HepG2 (cell line): ENCODE data around the gene UBC. TPM values are rescaled to one million over a fixed set of nuclear protein-coding genes. Genes with fewer than 3 reads are reported as not detected.

Experiments used
- ADNP ChIP-seq: sonication (generic); formaldehyde crosslinking; IDR thresholded peaks from 2 replicates; pipeline ENCODE4 v1.4.0; 2020; ENCODE audit warnings: missing genetic modification reagents
- FOXJ3 ChIP-seq: sonication (generic); formaldehyde crosslinking; IDR thresholded peaks from 2 replicates; pipeline ENCODE4 v1.4.0; 2020; ENCODE audit warnings: missing genetic modification reagents, mild to moderate bottlenecking, borderline replicate concordance
- HNRNPH1 ChIP-seq: fragments of 200-400 bp; formaldehyde crosslinking; optimal IDR thresholded peaks from 2 replicates; pipeline ENCODE3; 2017; ENCODE audit warnings: mild to moderate bottlenecking, low read depth, low read length
- HOXA3 ChIP-seq: sonication (generic); formaldehyde crosslinking; IDR thresholded peaks from 2 replicates; pipeline ENCODE4 v1.5.0; 2020; ENCODE audit warnings: missing genetic modification reagents
- JUND ChIP-seq: sonication (generic); formaldehyde crosslinking; IDR thresholded peaks from 2 replicates; pipeline ENCODE4 v1.8.0; 2022; ENCODE audit warnings: mild to moderate bottlenecking, missing genetic modification reagents
- MBNL3 ChIP-seq: fragments of 250-450 bp; sonication (Bioruptor Pico); conservative IDR thresholded peaks from 2 replicates; pipeline ENCODE4 v1.8.0; 2022; ENCODE audit warnings: mild to moderate bottlenecking, inconsistent platforms
- NR3C1 ChIP-seq: sonication (generic); formaldehyde crosslinking; IDR thresholded peaks from 2 replicates; pipeline ENCODE4 v1.4.0; 2020; ENCODE audit warnings: missing genetic modification reagents
- POLR2AphosphoS5 ChIP-seq: IDR thresholded peaks from 2 replicates; pipeline ENCODE4 v1.6.1; 2012; ENCODE audit warnings: low read depth, low read length
- REPIN1 ChIP-seq: sonication (generic); formaldehyde crosslinking; IDR thresholded peaks from 2 replicates; pipeline ENCODE4 v1.8.0; 2022; ENCODE audit warnings: missing genetic modification reagents, low read depth, mild to moderate bottlenecking, borderline replicate concordance
- SOX13 ChIP-seq, 3 experiments: fragments of 450-650 bp in 1 of 3; sonication (generic) in 1 of 3; formaldehyde crosslinking in 1 of 3; IDR thresholded peaks in 2 of 3; conservative IDR thresholded peaks in 1 of 3; 2 replicates each; pipeline versions ENCODE4 v1.5.0 to v1.6.1; 2016 to 2020; ENCODE audit warnings: antibody characterized with exemption in 1 of 3, mild to moderate bottlenecking in 1 of 3, missing compliant biosample characterization in 1 of 3, missing genetic modification reagents in 1 of 3, moderate library complexity in 1 of 3
- TAF1 ChIP-seq: sonication (generic); formaldehyde crosslinking; IDR thresholded peaks from 2 replicates; pipeline ENCODE4 v1.4.0; 2020; ENCODE audit warnings: missing genetic modification reagents
- TCF7L2 ChIP-seq: IDR thresholded peaks from 2 replicates; pipeline ENCODE4 v1.6.1; 2011; ENCODE audit warnings: mild to moderate bottlenecking, low read depth, low read length, moderate library complexity
- ZNF253 ChIP-seq: sonication (generic); formaldehyde crosslinking; IDR thresholded peaks from 2 replicates; pipeline ENCODE4 v1.8.0; 2022; ENCODE audit warnings: mild to moderate bottlenecking, missing genetic modification reagents, borderline replicate concordance
- ZNF713 ChIP-seq: sonication (generic); formaldehyde crosslinking; IDR thresholded peaks from 2 replicates; pipeline ENCODE4 v1.4.0; 2020; ENCODE audit warnings: mild to moderate bottlenecking, missing genetic modification reagents
- ZSCAN20 ChIP-seq: sonication (generic); formaldehyde crosslinking; IDR thresholded peaks from 2 replicates; pipeline ENCODE4 v1.4.0; 2020; ENCODE audit warnings: missing genetic modification reagents, mild to moderate bottlenecking, borderline replicate concordance
- ZSCAN31 ChIP-seq: sonication (generic); formaldehyde crosslinking; IDR thresholded peaks from 2 replicates; pipeline ENCODE4 v1.5.0; 2020; ENCODE audit warnings: low read depth, mild to moderate bottlenecking, missing genetic modification reagents
- polyA plus RNA-seq, 8 experiments: library from polyadenylated mRNA; depleted of rRNA in 3 of 8; stranded (reverse) in 7 of 8; unstranded in 1 of 8; fragments of >200 nt; fragmentation: Illumina TruSeq in 4 of 8; extraction: Trizol in 4 of 8; gene quantifications; 2 replicates each; pipeline versions ENCODE4 v1.2.1 to v1.2.3, GENCODE V29; 2011 to 2016; ENCODE audit warnings: low read depth in 4 of 8, missing spikeins in 1 of 8, mixed read lengths in 1 of 8; ENCODE audit not compliant: insufficient read depth in 1 of 8
- total RNA-seq, 5 experiments: library from RNA; depleted of rRNA; stranded (reverse); fragments of >200 nt; fragmentation: Illumina TruSeq; extraction: Trizol; gene quantifications; 2 replicates each; pipeline ENCODE4 v1.2.3, GENCODE V29; 2016; ENCODE audit warnings: low read depth in 1 of 5
- TF ChIP-seq, protein P1 (sequence below): sonication (generic); formaldehyde crosslinking; IDR thresholded peaks from 2 replicates; pipeline ENCODE4 v1.4.0; 2020; ENCODE audit warnings: mild to moderate bottlenecking, missing genetic modification reagents
- TF ChIP-seq, protein P2 (sequence below): conservative IDR thresholded peaks from 2 replicates; pipeline ENCODE4 v1.6.1; 2018; ENCODE audit warnings: missing genetic modification reagents
- TF ChIP-seq, protein P3 (sequence below): sonication (generic); formaldehyde crosslinking; IDR thresholded peaks from 2 replicates; pipeline ENCODE4 v1.4.0; 2020; ENCODE audit warnings: missing genetic modification reagents, borderline replicate concordance

The UBC gene
- total and polyA plus RNA-seq, 2 of the 13 experiments (the other 11 are each of a cell fraction or from before 2014, with no cell fraction given), result 805 to 1,432 TPM

DNA sequence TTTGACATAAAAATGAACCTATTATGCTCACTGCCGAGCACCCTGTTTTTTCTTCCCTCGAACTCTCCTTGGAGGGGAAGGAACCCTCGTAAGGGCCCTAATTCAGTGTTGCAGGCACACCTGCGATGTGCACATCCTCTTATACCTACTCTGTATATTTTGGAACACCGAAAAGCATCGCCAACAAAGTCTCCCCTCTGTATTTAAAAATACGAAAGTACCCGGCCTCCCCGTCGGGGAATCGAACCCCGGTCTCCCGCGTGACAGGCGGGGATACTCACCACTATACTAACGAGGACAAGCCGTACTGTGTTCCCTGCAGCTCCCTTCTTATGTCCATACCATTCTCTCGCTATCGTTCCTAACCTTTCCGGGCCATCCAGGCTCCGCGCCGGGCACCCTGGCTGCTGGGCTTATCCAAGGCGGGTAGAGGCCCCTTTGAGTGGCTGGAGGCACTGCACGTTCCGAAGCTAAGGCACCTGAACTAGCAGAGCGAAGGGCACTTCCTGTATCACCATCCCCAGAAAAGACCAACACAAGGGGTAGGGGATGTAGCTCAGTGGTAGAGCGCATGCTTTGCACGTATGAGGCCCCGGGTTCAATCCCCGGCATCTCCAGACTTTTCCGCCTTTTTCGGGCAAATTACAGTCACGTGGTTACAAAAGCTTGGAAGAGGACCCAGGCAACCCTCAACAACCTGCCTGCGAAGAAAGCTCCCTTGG is 25.1 kb upstream of the UBC start (continued):
- TF ChIP-seq POLR2AphosphoS5 (peak; percentile 47), ADNP (CRISPR knock-in tag) (no peak), FOXJ3 (CRISPR knock-in tag) (peak; percentile 59; the same call in 1 of the 2 replicates), SOX13 (IDR thresholded peaks at IDR 0.05) (no peak), SOX13 (CRISPR knock-in tag; conservative IDR thresholded peaks at IDR 0.05 in 1 of 2, IDR thresholded peaks at IDR 0.05 in 1 of 2) (peak; percentile 11 to 80; a peak in 1 of 4 replicates), TCF7L2 (no peak), HNRNPH1 (peak; percentile 97), JUND (peak; percentile 35; the same call in 1 of the 2 replicates), ZNF253 (CRISPR knock-in tag) (no peak), NR3C1 (no peak), MBNL3 (CRISPR knock-in tag) (no peak), ZNF713 (no peak), ZSCAN20 (CRISPR knock-in tag) (peak; percentile 84; the same call in 1 of the 2 replicates), REPIN1 (CRISPR knock-in tag) (peak; percentile 79), TAF1 (peak; percentile 27; the same call in 1 of the 2 replicates), ZSCAN31 (CRISPR knock-in tag) (peak; percentile 93), HOXA3 (peak; percentile 30; the same call in 1 of the 2 replicates)
- TF ChIP-seq, protein P1, sequence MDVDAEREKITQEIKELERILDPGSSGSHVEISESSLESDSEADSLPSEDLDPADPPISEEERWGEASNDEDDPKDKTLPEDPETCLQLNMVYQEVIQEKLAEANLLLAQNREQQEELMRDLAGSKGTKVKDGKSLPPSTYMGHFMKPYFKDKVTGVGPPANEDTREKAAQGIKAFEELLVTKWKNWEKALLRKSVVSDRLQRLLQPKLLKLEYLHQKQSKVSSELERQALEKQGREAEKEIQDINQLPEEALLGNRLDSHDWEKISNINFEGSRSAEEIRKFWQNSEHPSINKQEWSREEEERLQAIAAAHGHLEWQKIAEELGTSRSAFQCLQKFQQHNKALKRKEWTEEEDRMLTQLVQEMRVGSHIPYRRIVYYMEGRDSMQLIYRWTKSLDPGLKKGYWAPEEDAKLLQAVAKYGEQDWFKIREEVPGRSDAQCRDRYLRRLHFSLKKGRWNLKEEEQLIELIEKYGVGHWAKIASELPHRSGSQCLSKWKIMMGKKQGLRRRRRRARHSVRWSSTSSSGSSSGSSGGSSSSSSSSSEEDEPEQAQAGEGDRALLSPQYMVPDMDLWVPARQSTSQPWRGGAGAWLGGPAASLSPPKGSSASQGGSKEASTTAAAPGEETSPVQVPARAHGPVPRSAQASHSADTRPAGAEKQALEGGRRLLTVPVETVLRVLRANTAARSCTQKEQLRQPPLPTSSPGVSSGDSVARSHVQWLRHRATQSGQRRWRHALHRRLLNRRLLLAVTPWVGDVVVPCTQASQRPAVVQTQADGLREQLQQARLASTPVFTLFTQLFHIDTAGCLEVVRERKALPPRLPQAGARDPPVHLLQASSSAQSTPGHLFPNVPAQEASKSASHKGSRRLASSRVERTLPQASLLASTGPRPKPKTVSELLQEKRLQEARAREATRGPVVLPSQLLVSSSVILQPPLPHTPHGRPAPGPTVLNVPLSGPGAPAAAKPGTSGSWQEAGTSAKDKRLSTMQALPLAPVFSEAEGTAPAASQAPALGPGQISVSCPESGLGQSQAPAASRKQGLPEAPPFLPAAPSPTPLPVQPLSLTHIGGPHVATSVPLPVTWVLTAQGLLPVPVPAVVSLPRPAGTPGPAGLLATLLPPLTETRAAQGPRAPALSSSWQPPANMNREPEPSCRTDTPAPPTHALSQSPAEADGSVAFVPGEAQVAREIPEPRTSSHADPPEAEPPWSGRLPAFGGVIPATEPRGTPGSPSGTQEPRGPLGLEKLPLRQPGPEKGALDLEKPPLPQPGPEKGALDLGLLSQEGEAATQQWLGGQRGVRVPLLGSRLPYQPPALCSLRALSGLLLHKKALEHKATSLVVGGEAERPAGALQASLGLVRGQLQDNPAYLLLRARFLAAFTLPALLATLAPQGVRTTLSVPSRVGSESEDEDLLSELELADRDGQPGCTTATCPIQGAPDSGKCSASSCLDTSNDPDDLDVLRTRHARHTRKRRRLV (CRISPR knock-in tag), result no peak
- TF ChIP-seq, protein P2, sequence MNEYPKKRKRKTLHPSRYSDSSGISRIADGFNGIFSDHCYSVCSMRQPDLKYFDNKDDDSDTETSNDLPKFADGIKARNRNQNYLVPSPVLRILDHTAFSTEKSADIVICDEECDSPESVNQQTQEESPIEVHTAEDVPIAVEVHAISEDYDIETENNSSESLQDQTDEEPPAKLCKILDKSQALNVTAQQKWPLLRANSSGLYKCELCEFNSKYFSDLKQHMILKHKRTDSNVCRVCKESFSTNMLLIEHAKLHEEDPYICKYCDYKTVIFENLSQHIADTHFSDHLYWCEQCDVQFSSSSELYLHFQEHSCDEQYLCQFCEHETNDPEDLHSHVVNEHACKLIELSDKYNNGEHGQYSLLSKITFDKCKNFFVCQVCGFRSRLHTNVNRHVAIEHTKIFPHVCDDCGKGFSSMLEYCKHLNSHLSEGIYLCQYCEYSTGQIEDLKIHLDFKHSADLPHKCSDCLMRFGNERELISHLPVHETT (CRISPR knock-in tag), result peak; percentile 69
- TF ChIP-seq, protein P3, sequence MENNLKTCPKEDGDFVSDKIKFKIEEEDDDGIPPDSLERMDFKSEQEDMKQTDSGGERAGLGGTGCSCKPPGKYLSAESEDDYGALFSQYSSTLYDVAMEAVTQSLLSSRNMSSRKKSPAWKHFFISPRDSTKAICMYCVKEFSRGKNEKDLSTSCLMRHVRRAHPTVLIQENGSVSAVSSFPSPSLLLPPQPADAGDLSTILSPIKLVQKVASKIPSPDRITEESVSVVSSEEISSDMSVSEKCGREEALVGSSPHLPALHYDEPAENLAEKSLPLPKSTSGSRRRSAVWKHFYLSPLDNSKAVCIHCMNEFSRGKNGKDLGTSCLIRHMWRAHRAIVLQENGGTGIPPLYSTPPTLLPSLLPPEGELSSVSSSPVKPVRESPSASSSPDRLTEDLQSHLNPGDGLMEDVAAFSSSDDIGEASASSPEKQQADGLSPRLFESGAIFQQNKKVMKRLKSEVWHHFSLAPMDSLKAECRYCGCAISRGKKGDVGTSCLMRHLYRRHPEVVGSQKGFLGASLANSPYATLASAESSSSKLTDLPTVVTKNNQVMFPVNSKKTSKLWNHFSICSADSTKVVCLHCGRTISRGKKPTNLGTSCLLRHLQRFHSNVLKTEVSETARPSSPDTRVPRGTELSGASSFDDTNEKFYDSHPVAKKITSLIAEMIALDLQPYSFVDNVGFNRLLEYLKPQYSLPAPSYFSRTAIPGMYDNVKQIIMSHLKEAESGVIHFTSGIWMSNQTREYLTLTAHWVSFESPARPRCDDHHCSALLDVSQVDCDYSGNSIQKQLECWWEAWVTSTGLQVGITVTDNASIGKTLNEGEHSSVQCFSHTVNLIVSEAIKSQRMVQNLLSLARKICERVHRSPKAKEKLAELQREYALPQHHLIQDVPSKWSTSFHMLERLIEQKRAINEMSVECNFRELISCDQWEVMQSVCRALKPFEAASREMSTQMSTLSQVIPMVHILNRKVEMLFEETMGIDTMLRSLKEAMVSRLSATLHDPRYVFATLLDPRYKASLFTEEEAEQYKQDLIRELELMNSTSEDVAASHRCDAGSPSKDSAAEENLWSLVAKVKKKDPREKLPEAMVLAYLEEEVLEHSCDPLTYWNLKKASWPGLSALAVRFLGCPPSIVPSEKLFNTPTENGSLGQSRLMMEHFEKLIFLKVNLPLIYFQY (CRISPR knock-in tag), result peak; percentile 73; the same call in 1 of the 2 replicates
